ENCODE data around the gene FOXO1.
A peak's percentile ranks its signal among the peaks of the same experiment; 100 is the strongest.

Gene FOXO1

DNA sequence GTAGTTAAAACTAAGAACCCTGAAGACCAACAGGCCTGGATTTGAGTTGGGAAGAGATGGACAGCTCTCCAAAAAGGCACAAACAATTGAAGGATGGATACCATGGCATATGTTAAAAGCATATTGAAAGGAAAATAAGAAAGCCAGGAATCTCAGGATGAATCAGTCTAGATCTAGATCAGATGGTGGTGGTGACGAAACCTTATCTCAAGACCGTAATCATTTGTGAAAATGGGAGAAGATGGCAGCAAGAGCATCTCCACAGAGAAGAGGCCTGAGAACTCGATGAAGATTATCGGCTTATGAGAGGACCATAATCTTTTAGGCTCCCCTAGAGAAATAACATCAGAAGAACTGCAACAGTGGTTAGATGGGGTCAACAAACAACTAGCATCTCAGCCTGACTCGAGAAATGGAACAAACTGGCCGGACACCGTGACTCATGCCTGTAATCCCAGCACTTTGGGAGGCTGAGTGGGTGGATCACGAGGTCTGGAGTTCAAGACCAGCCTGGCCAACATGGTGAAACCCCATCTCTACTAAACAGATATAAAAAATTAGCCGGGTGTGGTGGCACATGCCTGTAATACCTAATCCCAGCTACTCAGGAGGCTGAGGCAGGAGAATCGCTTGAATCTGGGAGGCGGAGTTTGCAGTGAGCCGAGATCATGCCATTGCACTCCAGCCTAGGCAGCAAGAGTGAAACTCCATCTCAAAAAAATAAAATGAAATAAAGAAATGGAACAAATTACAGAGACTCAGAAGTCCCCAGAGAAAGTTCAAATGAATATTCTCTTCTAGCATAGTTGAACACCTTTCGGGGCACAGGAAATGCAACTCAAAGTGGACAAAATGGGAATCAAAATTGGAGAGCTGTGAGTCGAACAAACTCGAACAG lies 47.6 kb downstream of the FOXO1 start:
- peaks cover 3% of the 10 kb centered on the region; the same call in 1 of the 2 replicates for H3K36me3 ChIP-seq (ENCODE audit: control insufficient read depth, insufficient read depth, low read length)
- no peaks in the 10 kb centered on the region for H3K9me3 ChIP-seq (ENCODE audit: control insufficient read depth, insufficient read depth, low read depth, low read length)
- no peaks in the 10 kb centered on the region for H3K27me3 ChIP-seq (ENCODE audit: control insufficient read depth, insufficient read depth, low read length)
- H3K9ac ChIP-seq (ENCODE audit: low read length) = no peak overlapping the region
- H3K4me1 ChIP-seq (ENCODE audit: control insufficient read depth, insufficient read depth, low read length) = peaks cover 49% of the 10 kb centered on the region
- H3K27ac ChIP-seq (ENCODE audit: low read depth, low read length) = no peak overlapping the region
- H3K4me3 ChIP-seq (ENCODE audit: low read depth, low read length) = no peak overlapping the region

DNA sequence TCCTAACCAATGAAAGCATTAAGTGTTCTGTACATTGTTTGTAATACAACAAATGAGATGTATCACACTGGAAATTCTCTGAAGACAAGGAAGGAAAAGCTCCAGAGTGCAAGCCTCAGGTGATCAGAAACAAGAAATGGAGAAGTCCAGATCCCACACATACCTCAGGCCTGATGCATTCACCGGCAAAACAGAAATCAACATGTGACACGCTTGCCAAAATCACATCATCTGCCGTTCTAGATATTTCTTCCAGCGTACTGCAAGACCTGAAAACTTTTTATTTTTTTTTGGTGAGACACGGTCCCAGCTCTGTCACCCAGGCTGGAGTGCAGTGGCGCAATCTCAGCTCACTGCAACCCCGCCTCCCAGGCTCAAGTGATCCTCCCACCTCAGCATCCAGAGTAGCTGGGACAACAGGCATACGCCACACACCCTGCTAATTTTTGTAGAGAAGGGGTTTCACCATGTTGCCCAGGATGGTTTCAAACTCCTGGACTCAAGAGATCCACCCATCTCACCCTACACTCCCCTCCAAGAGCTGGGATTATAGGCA lies 48.6 kb downstream of the FOXO1 start:
- Histone ChIP-seq H3K27me3 (ENCODE audit: control insufficient read depth, insufficient read depth, low read length) (no peaks in the 10 kb centered on the region), H3K9ac (ENCODE audit: low read length) (no peak overlapping the region), H3K36me3 (ENCODE audit: control insufficient read depth, insufficient read depth, low read length) (peaks cover 3% of the 10 kb centered on the region; the same call in 1 of the 2 replicates), H3K4me1 (ENCODE audit: control insufficient read depth, insufficient read depth, low read length) (peaks cover 53% of the 10 kb centered on the region), H3K9me3 (ENCODE audit: control insufficient read depth, insufficient read depth, low read depth, low read length) (no peaks in the 10 kb centered on the region), H3K4me3 (ENCODE audit: low read depth, low read length) (no peak overlapping the region), H3K27ac (ENCODE audit: low read depth, low read length) (no peak overlapping the region)

- Histone ChIP-seq H3K36me3 (ENCODE audit: control insufficient read depth, insufficient read depth, low read length) (peaks cover 3% of the 10 kb centered on the region; the same call in 1 of the 2 replicates), H3K4me1 (ENCODE audit: control insufficient read depth, insufficient read depth, low read length) (peaks cover 57% of the 10 kb centered on the region), H3K9ac (ENCODE audit: low read length) (no peak overlapping the region), H3K27ac (ENCODE audit: low read depth, low read length) (no peak overlapping the region), H3K4me3 (ENCODE audit: low read depth, low read length) (no peak overlapping the region), H3K9me3 (ENCODE audit: control insufficient read depth, insufficient read depth, low read depth, low read length) (no peaks in the 10 kb centered on the region), H3K27me3 (ENCODE audit: control insufficient read depth, insufficient read depth, low read length) (no peaks in the 10 kb centered on the region)
Observed at GRCh38 chr13:40615619-40616018, 50.8 kb downstream of the FOXO1 start.

GRCh38 chr13:40613914-40614313 lies 52.5 kb downstream of the FOXO1 start:
- Histone ChIP-seq H3K27me3 (ENCODE audit: control insufficient read depth, insufficient read depth, low read length) (no peaks in the 10 kb centered on the region), H3K9me3 (ENCODE audit: control insufficient read depth, insufficient read depth, low read depth, low read length) (no peaks in the 10 kb centered on the region), H3K4me1 (ENCODE audit: control insufficient read depth, insufficient read depth, low read length) (peaks cover 45% of the 10 kb centered on the region), H3K27ac (ENCODE audit: low read depth, low read length) (no peak overlapping the region), H3K9ac (ENCODE audit: low read length) (no peak overlapping the region), H3K36me3 (ENCODE audit: control insufficient read depth, insufficient read depth, low read length) (peaks cover 3% of the 10 kb centered on the region; the same call in 1 of the 2 replicates), H3K4me3 (ENCODE audit: low read depth, low read length) (no peak overlapping the region)

GRCh38 chr13:40613192-40613818 lies 53.1 kb downstream of the FOXO1 start:
- no peak overlapping the region for H3K27ac ChIP-seq (ENCODE audit: low read depth, low read length)
- no peak overlapping the region for H3K9ac ChIP-seq (ENCODE audit: low read length)
- H3K4me1 ChIP-seq (ENCODE audit: control insufficient read depth, insufficient read depth, low read length) = peaks cover 44% of the 10 kb centered on the region
- H3K9me3 ChIP-seq (ENCODE audit: control insufficient read depth, insufficient read depth, low read depth, low read length) = no peaks in the 10 kb centered on the region; the same call in 1 of the 2 replicates
- H3K27me3 ChIP-seq (ENCODE audit: control insufficient read depth, insufficient read depth, low read length) = no peaks in the 10 kb centered on the region
- H3K36me3 ChIP-seq (ENCODE audit: control insufficient read depth, insufficient read depth, low read length) = peaks cover 3% of the 10 kb centered on the region; the same call in 1 of the 2 replicates
- no peak overlapping the region for H3K4me3 ChIP-seq (ENCODE audit: low read depth, low read length)

DNA sequence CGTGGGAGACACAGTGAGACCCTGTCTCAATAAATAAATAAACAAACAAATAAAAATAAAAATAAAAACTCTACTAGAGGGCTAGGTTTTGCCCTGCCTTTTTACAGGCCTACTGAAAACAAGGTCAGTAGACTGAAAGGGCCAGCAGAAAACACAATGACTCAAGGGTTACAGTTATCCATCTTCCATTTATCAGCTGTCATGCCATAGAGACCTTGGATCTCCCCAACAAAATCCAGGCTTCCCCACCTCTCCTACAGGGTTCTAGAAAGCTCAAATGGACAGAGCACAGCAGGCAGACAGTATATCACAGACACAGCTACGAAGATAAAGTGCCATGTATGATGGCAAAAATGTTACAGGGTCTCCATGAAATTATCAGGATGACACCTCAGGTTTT lies 54.4 kb downstream of the FOXO1 start:
- H3K9me3 ChIP-seq (ENCODE audit: control insufficient read depth, insufficient read depth, low read depth, low read length) = no peaks in the 10 kb centered on the region; the same call in 1 of the 2 replicates
- H3K9ac ChIP-seq (ENCODE audit: low read length) = no peak overlapping the region
- H3K27ac ChIP-seq (ENCODE audit: low read depth, low read length) = no peak overlapping the region
- H3K36me3 ChIP-seq (ENCODE audit: control insufficient read depth, insufficient read depth, low read length) = peaks cover 3% of the 10 kb centered on the region; the same call in 1 of the 2 replicates
- peaks cover 40% of the 10 kb centered on the region for H3K4me1 ChIP-seq (ENCODE audit: control insufficient read depth, insufficient read depth, low read length)
- H3K27me3 ChIP-seq (ENCODE audit: control insufficient read depth, insufficient read depth, low read length) = no peaks in the 10 kb centered on the region
- no peak overlapping the region for H3K4me3 ChIP-seq (ENCODE audit: low read depth, low read length)

- Histone ChIP-seq H3K4me1 (ENCODE audit: control insufficient read depth, insufficient read depth, low read length) (peaks cover 43% of the 10 kb centered on the region), H3K27me3 (ENCODE audit: control insufficient read depth, insufficient read depth, low read length) (no peaks in the 10 kb centered on the region), H3K9me3 (ENCODE audit: control insufficient read depth, insufficient read depth, low read depth, low read length) (no peaks in the 10 kb centered on the region; the same call in 1 of the 2 replicates), H3K9ac (ENCODE audit: low read length) (no peak overlapping the region), H3K4me3 (ENCODE audit: low read depth, low read length) (no peak overlapping the region), H3K27ac (ENCODE audit: low read depth, low read length) (no peak overlapping the region), H3K36me3 (ENCODE audit: control insufficient read depth, insufficient read depth, low read length) (peaks cover 3% of the 10 kb centered on the region; the same call in 1 of the 2 replicates)
Observed at GRCh38 chr13:40611635-40612034, 54.8 kb downstream of the FOXO1 start.

- Histone ChIP-seq H3K4me1 (ENCODE audit: control insufficient read depth, insufficient read depth, low read length) (peaks cover 46% of the 10 kb centered on the region), H3K4me3 (ENCODE audit: low read depth, low read length) (no peak overlapping the region), H3K36me3 (ENCODE audit: control insufficient read depth, insufficient read depth, low read length) (peaks cover 3% of the 10 kb centered on the region; the same call in 1 of the 2 replicates), H3K9ac (ENCODE audit: low read length) (no peak overlapping the region), H3K9me3 (ENCODE audit: control insufficient read depth, insufficient read depth, low read depth, low read length) (no peaks in the 10 kb centered on the region; the same call in 1 of the 2 replicates), H3K27me3 (ENCODE audit: control insufficient read depth, insufficient read depth, low read length) (no peaks in the 10 kb centered on the region), H3K27ac (ENCODE audit: low read depth, low read length) (0 out of 2 replicates have a peak overlapping the region, but pooled peaks have one; percentile 0)
Observed at GRCh38 chr13:40611004-40611403, 55.4 kb downstream of the FOXO1 start.

DNA sequence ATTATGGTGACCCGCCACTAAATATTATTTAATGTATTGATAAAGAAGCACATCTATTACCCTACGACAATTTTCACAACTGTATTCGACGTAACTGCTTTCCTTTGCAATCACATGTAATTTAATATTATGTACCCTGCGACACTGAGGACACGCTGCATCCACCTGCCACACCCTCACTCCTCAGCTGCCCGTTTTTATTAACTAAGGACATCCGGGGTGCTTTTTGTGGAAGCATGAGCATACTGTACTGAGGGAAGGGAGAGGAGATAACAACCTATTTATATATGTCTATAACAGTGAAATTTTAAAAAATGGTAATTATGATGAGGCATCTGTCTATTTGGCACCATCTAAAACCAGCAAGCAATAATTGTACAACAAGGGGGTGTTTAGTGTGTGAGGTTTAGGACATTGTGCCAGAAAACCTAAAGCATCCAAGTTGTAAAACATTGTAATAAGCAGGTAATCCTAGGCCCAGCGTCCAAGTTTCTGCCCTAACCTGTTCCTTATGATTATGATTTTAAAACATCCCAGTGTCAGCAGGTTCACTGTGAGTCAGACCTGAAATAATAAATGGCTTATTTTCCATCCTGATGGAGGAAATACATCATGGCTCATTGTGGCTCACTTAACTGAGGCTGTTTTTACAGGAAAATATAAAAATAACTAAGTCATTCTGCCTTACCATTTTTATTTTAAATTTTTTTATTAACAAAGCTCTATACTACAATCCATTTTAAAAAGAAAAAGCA lies 56.3 kb downstream of the FOXO1 start:
- Histone ChIP-seq H3K27ac (ENCODE audit: low read depth, low read length) (no peak overlapping the region), H3K9ac (ENCODE audit: low read length) (no peak overlapping the region), H3K4me3 (ENCODE audit: low read depth, low read length) (no peak overlapping the region), H3K9me3 (ENCODE audit: control insufficient read depth, insufficient read depth, low read depth, low read length) (no peaks in the 10 kb centered on the region; the same call in 1 of the 2 replicates), H3K36me3 (ENCODE audit: control insufficient read depth, insufficient read depth, low read length) (peaks cover 3% of the 10 kb centered on the region; the same call in 1 of the 2 replicates), H3K4me1 (ENCODE audit: control insufficient read depth, insufficient read depth, low read length) (peaks cover 51% of the 10 kb centered on the region), H3K27me3 (ENCODE audit: control insufficient read depth, insufficient read depth, low read length) (no peaks in the 10 kb centered on the region)

- Histone ChIP-seq H3K36me3 (ENCODE audit: control insufficient read depth, insufficient read depth, low read length) (no peaks in the 10 kb centered on the region; the same call in 1 of the 2 replicates), H3K4me3 (ENCODE audit: low read depth, low read length) (no peak overlapping the region), H3K27me3 (ENCODE audit: control insufficient read depth, insufficient read depth, low read length) (no peaks in the 10 kb centered on the region), H3K9me3 (ENCODE audit: control insufficient read depth, insufficient read depth, low read depth, low read length) (no peaks in the 10 kb centered on the region; the same call in 1 of the 2 replicates), H3K4me1 (ENCODE audit: control insufficient read depth, insufficient read depth, low read length) (peaks cover 34% of the 10 kb centered on the region), H3K9ac (ENCODE audit: low read length) (no peak overlapping the region), H3K27ac (ENCODE audit: low read depth, low read length) (no peak overlapping the region)
Observed at GRCh38 chr13:40608308-40608707, 58.1 kb downstream of the FOXO1 start.

Measured in HUES6 (cell line).